Lower lobe of right lung (tissue), 2 donors: ENCODE data around the gene ITGA2B. TPM values are rescaled to one million over a fixed set of nuclear protein-coding genes. Genes with fewer than 3 reads are reported as not detected.

Experiments
- ATAC-seq, 2 donors: fragments of 200-7000 bp; cut with Tn5 transposase; one replicate each; pipeline ENCODE4 v1.9.1; 2020 to 2022; ENCODE audit warnings: mild to moderate bottlenecking in 2 of 2, moderate library complexity in 2 of 2
- DNase-seq: peaks from one replicate; pipeline ENCODE4 v3.0.0-alpha.2; 2020
- H3K27ac ChIP-seq: fragments of 200-600 bp; one replicate; pipeline ENCODE4 v1.8.0; 2022
- H3K27me3 ChIP-seq: fragments of 200-600 bp; one replicate; pipeline ENCODE4 v1.8.0; 2022; ENCODE audit warnings: low read depth
- H3K36me3 ChIP-seq: fragments of 200-600 bp; one replicate; pipeline ENCODE4 v1.8.0; 2022; ENCODE audit warnings: mild to moderate bottlenecking
- H3K4me1 ChIP-seq: fragments of 200-600 bp; one replicate; pipeline ENCODE4 v1.8.0; 2022
- H3K4me3 ChIP-seq: fragments of 200-600 bp; one replicate; pipeline ENCODE4 v1.8.0; 2022; ENCODE audit warnings: mild to moderate bottlenecking
- H3K9me3 ChIP-seq: fragments of 200-600 bp; one replicate; pipeline ENCODE4 v1.8.0; 2022
- CTCF ChIP-seq: fragments of 200-600 bp; IDR thresholded peaks from one replicate; pipeline ENCODE4 v1.8.0; 2022; ENCODE audit warnings: antibody characterized with exemption, mild to moderate bottlenecking
- intact Hi-C: fragments of 100-400 bp; cut with DNase I; formaldehyde crosslinking; loops from one replicate; pipeline ENCODE4 v1.11.0; 2022
- total RNA-seq: library from RNA; stranded (reverse); fragmentation: NEBNext Ultra II Directional; extraction: Animal tissue kit (Norgen Biotek cat#: 25700); gene quantifications from one replicate; pipeline ENCODE4 v1.2.1, GENCODE V29; 2021
- donor health status: DM: no; HTN: yes; CAD: no; lungs with severe emphysema.

ITGA2B gene
- total RNA-seq, 1 donor from 2014 or later = 5.2 TPM

- intact Hi-C loops = no loop called here
- no peak for TF ChIP-seq CTCF
- Histone ChIP-seq H3K9me3 (no peaks in the 10 kb centered on the region), H3K27me3 (no peaks in the 10 kb centered on the region), H3K4me3 (no peak overlapping the region), H3K27ac (no peak overlapping the region), H3K4me1 (no peaks in the 10 kb centered on the region), H3K36me3 (peaks cover 26% of the 10 kb centered on the region)
- DNase-seq (no peak), ATAC-seq (no peak)
These were observed 19.3 kb upstream of the ITGA2B start for GRCh38 chr17:44408786-44409185.

DNA sequence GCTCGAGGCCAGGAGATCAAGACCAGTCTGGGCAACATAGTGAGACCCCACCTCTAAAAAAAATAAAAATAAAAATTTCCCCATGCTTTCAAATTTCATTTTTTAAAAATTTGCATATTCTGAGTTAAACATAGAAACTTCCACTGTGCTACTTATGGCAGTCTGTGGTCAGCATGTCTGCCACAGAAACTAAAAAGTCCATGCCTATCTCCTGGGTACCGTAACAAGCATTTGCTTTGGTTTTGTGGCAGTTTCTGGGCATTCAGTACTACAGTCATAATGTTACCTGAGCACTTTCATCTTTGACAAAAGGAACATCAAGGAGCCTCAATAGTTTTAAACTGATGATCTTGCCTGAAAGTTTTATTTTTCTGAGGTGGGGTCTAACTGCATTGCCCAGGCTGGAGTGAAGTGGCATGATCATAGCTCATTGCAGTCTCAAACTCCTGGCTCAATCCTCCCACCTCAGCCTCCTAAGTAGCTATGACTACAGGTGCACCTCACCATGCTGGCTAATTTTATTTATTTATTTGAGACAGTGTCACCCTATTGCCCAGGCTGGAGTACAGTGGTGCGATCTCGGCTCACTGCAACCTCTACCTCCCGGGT is 13.2 kb upstream of the ITGA2B start:
- DNase-seq (no peak), ATAC-seq (no peak)
- intact Hi-C loops = no loop called here
- no peaks in the 10 kb centered on the region for H3K9me3 ChIP-seq
- no peak for TF ChIP-seq CTCF
- H3K36me3 ChIP-seq = peaks cover 81% of the 10 kb centered on the region
- no peaks in the 10 kb centered on the region for H3K4me1 ChIP-seq
- H3K27ac ChIP-seq = no peak overlapping the region
- no peak overlapping the region for H3K4me3 ChIP-seq
- no peaks in the 10 kb centered on the region for H3K27me3 ChIP-seq

- intact Hi-C loops = no loop called here
- no peaks in the 10 kb centered on the region for H3K9me3 ChIP-seq
- no peaks in the 10 kb centered on the region for H3K27me3 ChIP-seq
- DNase-seq = no peak
- no peak overlapping the region for H3K4me3 ChIP-seq
- no peaks in the 10 kb centered on the region for H3K4me1 ChIP-seq
- TF ChIP-seq CTCF = no peak
- no peak for ATAC-seq
- peaks cover 88% of the 10 kb centered on the region for H3K36me3 ChIP-seq
- H3K27ac ChIP-seq = no peak overlapping the region
These were observed 10.9 kb upstream of the ITGA2B start for GRCh38 chr17:44400226-44400847.

GRCh38 chr17:44398692-44399691 is 9.5 kb upstream of the ITGA2B start:
- intact Hi-C loops = no loop called here
- Histone ChIP-seq H3K27me3 (no peaks in the 10 kb centered on the region), H3K9me3 (no peaks in the 10 kb centered on the region), H3K36me3 (peaks cover 75% of the 10 kb centered on the region), H3K4me1 (no peaks in the 10 kb centered on the region), H3K27ac (no peak overlapping the region), H3K4me3 (no peak overlapping the region)
- no peak for TF ChIP-seq CTCF
- DNase-seq (no peak), ATAC-seq (no peak)

- H3K27ac ChIP-seq = no peak overlapping the region
- no peaks in the 10 kb centered on the region for H3K27me3 ChIP-seq
- no peak overlapping the region for H3K4me3 ChIP-seq
- DNase-seq (no peak), ATAC-seq (no peak)
- no peaks in the 10 kb centered on the region for H3K4me1 ChIP-seq
- TF ChIP-seq CTCF = no peak
- no peaks in the 10 kb centered on the region for H3K9me3 ChIP-seq
- H3K36me3 ChIP-seq = peaks cover 63% of the 10 kb centered on the region
- intact Hi-C loops = no loop called here
These were observed 8.3 kb upstream of the ITGA2B start for GRCh38 chr17:44397479-44398440.
